IPS-11a (cell line): ENCODE results near the gene MYBPC2.
A peak's percentile ranks its signal among the peaks of the same experiment; 100 is the strongest.
"Not testable (repeated sequence)": the region's sequence is repeated elsewhere in the genome, so short reads cannot be mapped to it uniquely, and the experiment has no call there.

ENCODE experiments used
- H3K4me3 ChIP-seq: one replicate; pipeline ENCODE4 v1.5.1; 2013; ENCODE audit warnings: low read depth, low read length, control low read depth

Gene MYBPC2

DNA sequence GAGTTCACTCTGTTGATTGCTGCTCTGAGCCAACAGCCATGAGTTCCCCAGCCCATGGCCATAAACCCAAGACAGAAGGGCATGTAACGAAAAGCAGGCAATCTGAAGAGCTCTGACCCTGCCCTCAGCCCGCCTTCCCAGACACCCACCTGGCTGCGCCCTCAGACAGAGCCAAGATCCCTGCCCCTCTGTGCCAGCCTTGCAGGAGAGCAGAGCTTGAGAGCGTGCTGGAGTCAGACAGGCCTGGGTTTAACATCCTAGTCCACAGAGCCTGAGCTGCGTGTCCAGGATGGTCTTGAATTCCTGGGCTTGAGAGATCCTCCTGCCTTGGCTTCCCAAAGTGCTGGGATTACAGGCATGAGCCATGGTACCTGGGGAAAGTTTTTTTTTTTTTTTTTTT lies 24.6 kb downstream of the MYBPC2 start:
- H3K4me3 ChIP-seq: no peak overlapping the region

GRCh38 chr19:50458396-50459066 lies 25.8 kb downstream of the MYBPC2 start:
- no peak overlapping the region for H3K4me3 ChIP-seq

- H3K4me3 ChIP-seq: no peak overlapping the region
Observed at GRCh38 chr19:50459067-50459456, 26.4 kb downstream of the MYBPC2 start.

GRCh38 chr19:50459638-50460037 lies 26.9 kb downstream of the MYBPC2 start:
- no peak overlapping the region for H3K4me3 ChIP-seq

GRCh38 chr19:50460161-50460765 lies 27.6 kb downstream of the MYBPC2 start:
- H3K4me3 ChIP-seq: no peak overlapping the region

DNA sequence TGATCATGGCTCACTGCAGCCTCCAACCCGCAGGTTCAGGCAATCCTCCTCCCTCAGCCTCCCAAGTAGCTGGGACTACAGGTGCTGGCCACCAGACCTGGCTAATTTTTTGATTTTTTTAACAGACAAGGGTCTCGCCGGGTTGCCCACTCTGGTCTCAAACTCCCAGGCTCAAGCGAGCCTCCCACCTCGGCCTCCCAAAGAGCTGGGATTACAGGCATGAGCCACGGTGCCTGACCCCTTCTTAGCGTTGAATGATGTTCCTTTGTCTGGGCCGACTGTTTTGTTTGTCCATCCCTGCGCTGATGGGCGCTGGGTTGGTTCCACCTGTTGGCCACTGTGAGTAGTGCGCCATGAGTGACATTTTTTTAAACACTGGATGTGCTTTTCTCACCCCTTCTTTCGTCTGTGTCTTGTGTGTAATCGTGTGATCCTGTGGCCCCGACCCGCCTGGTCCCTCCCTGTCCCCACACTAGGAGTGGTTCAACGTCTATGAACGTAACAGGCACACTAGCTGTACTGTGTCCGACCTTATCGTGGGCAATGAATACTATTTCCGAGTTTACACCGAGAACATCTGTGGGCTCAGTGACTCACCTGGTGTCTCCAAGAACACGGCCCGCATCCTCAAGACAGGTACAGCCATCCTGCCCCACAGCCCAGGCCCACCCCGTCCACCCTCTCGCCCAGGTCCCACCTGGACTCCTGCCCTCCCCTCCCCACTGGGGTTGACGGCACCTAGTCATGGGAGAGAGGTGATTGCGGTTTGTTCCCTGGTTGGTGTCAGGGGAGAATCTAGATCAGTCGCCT lies 28.6 kb downstream of the MYBPC2 start:
- H3K4me3 ChIP-seq: no peak overlapping the region

DNA sequence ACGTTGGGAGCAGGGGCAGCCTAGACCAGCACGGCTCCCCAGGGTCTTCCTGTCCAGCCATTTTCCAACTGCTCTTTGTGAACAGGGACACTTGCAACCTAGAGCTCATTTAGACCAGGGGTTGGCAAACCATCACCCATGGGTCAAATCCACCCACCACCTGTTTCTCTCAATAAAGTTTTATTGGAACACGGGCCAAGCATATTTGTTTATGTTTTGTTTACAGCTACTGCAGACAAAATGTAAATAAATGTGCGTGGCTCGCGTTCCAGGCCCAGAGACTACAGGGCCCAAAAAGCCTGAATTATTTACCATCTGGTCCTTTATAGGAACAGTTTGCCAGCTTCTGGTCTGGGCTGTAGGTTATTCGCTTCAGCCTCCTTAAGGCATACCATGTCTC lies 30.3 kb downstream of the MYBPC2 start:
- no peak overlapping the region for H3K4me3 ChIP-seq

DNA sequence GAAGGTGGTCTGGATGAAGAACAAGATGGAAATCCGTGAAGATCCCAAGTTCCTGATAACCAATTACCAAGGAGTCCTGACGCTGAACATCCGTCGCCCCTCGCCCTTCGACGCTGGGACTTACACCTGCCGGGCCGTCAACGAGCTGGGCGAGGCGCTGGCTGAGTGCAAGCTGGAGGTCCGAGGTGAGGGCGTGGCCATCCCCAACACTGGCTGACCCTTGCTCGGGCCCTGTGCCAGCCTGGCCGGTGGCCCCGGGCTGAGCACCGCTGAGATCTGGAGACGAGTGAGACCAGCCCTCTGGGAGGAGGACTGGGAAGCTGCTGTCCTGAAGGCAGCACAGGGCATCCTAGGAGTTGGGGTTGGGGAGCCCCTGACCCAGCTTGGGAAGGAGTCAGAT lies 31.7 kb downstream of the MYBPC2 start:
- H3K4me3 ChIP-seq: no peak overlapping the region

DNA sequence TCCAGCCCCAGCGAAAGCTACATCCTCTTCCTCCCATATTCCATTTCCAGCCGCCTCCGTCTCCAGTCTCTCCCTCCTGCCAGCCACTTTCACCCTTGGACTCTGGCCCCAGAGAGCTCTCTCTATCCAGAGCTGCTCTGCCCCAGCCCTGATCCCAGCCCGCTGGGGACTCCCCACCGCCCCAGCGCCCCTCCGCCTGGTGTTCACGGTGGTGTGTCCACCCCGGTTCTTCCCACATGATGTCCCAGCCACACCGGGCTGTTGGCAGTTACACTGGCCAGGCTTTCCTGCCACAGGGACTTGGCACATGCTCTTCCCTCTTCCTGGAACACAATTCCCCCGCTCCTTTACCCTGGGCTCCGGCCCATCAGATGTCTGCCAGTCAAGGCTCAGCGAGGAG lies 32.3 kb downstream of the MYBPC2 start:
- no peak overlapping the region for H3K4me3 ChIP-seq

GRCh38 chr19:50465986-50466705 lies 33.5 kb downstream of the MYBPC2 start:
- H3K4me3 ChIP-seq: no peak overlapping the region

GRCh38 chr19:50466706-50467039 lies 34.0 kb downstream of the MYBPC2 start:
- no peak overlapping the region for H3K4me3 ChIP-seq

DNA sequence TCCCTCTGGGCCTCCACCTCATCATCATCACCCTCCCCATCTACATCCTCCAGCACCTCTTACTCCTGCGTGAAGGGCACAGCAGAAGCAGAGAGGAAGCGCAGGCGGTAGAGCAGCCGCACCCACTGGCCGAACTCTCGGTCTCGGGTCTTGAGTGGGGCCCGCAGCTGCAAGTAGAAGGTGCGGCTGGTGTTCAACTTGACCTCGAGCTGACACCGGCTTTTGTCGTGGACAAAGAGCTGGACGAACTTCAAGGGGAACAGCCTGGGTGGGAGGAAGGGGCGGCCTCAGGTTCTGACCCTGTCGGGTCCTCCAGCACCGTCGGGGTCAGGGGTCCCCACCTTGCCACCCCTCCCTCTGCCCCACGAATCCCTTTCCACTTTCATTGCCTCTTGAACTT lies 34.9 kb downstream of the MYBPC2 start:
- H3K4me3 ChIP-seq: no peak overlapping the region

- no peak overlapping the region for H3K4me3 ChIP-seq
Observed at GRCh38 chr19:50468818-50469217, 36.1 kb downstream of the MYBPC2 start.

DNA sequence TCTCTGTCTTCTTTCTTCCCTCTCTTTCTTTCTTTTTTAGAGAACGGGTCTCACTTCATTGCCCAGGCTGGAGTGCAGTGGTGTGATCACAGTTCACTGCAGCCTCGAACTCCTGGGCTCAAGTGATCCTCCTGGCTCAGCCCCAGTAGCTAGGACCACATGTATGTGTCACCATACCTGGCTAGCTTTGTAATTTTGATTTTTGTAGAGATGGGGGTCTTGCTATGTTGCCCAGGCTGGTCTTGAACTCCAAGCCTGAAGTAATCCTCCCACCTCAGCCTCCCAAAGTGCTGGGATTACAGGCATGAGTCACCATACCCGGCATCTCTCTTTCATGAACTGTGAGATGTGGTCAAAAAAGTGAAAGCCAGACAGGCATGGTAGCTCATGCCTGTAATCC lies 40.6 kb downstream of the MYBPC2 start:
- H3K4me3 ChIP-seq: not testable (repeated sequence)

DNA sequence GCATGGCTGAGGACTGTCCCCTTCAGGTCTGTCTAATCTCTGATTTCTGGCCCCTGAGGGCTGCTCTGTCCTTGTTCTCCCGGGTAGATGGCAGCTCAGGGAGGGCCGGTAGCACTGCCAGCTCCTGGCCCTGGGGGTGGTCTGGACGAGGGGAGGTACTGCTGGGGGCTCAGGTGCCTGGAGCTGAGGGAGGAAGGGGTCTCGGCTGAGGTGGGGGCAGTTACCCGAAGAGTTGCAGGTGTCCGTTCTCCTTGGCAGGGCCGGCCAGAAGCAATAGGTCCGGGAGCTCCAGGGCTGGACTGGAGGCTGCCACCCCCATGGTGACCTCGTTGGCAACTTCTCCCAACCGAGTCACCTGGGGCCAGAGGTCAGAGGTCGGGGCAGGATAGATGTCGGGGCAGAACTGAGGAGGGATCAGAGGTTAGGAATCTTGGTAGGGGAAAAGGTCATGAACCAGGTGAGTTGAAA lies 42.4 kb downstream of the MYBPC2 start:
- H3K4me3 ChIP-seq: no peak overlapping the region

GRCh38 chr19:50475736-50476223 lies 43.1 kb downstream of the MYBPC2 start:
- peak overlapping the region; percentile 22 for H3K4me3 ChIP-seq

- H3K4me3 ChIP-seq: peak within 1 kb of the TSS; percentile 93
Observed at GRCh38 chr19:50476224-50476906, 43.7 kb downstream of the MYBPC2 start, which contains the start of the genes EMC10 and GARIN5A. EMC10 (plus strand) TSS chr19:50476507; CDS start chr19:50476545, 38 bp downstream. GARIN5A (minus strand) TSS chr19:50476848; CDS start chr19:50476388, 460 bp downstream.

- H3K4me3 ChIP-seq: peak overlapping the region; percentile 93
Observed at GRCh38 chr19:50476907-50477238, 44.2 kb downstream of the MYBPC2 start.

GRCh38 chr19:50477751-50478515 lies 45.2 kb downstream of the MYBPC2 start:
- H3K4me3 ChIP-seq: no peak overlapping the region
